ENCODE measurements around the gene VPS35L. TPM values are rescaled to one million over a fixed set of nuclear protein-coding genes. Genes with fewer than 3 reads are reported as not detected.

Gene VPS35L
- total and polyA plus RNA-seq, 2 experiments from 2014 or later = 48.0 to 54.6 TPM

DNA sequence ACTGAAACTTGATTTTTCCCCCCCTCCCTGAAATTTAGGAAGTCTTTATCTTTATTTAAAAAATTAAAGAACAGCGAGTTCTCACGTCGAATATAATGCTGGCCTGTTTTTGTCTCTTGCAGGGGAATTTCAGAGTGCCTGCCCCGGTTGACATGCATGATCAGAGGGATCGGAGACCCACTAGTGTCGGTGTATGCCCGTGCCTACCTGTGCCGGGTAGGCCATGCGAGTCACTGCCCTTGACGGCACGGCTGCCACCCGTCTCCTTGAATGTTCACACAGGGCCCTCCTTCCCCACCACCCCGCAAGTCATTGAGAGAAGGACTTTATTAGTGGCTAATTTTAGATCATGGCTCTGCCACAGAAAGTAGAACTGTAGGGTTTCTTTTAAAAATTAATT, 54.7 kb downstream of the VPS35L start:
- Histone ChIP-seq H3K4me3 (no peak overlapping the region), H3K79me2 (replicated peaks; ENCODE audit: insufficient read depth) (no peaks in the 10 kb centered on the region), H3K36me3 (ENCODE audit: insufficient read depth) (peaks cover 4% of the 10 kb centered on the region), H3K27me3 (ENCODE audit: insufficient read depth) (no peaks in the 10 kb centered on the region), H3F3A (replicated peaks; ENCODE audit: low read depth) (no peaks in the 10 kb centered on the region), H2AFZ (no peak overlapping the region), H3K4me1 (ENCODE audit: insufficient read depth) (no peaks in the 10 kb centered on the region), H3K4me2 (no peak overlapping the region), H3K9me2 (ENCODE audit: insufficient read depth) (no peaks in the 10 kb centered on the region), H3K27ac (ENCODE audit: low read depth) (no peak overlapping the region), H4K20me1 (replicated peaks; ENCODE audit: insufficient read depth) (no peaks in the 10 kb centered on the region)
- Mint-ChIP-seq H3K9me3 (no peaks in the 10 kb centered on the region), H3K27ac (peak overlapping the region; percentile 73; the same call in 1 of the 2 replicates), H3K4me1 (no peaks in the 10 kb centered on the region), H3K27me3 (ENCODE audit: insufficient read depth, low read depth, poor library complexity) (peaks cover 3% of the 10 kb centered on the region), H3K36me3 (ENCODE audit: low read depth) (peaks cover 40% of the 10 kb centered on the region), H3K4me3 (no peak overlapping the region)
- TF ChIP-seq STAT1 (IDR thresholded peaks at IDR 0.05; ENCODE audit: unreplicated experiment) (no peak), NANOG (IDR thresholded peaks at IDR 0.05; ENCODE audit: borderline replicate concordance) (no peak)
- TF ChIP-seq, protein P1, sequence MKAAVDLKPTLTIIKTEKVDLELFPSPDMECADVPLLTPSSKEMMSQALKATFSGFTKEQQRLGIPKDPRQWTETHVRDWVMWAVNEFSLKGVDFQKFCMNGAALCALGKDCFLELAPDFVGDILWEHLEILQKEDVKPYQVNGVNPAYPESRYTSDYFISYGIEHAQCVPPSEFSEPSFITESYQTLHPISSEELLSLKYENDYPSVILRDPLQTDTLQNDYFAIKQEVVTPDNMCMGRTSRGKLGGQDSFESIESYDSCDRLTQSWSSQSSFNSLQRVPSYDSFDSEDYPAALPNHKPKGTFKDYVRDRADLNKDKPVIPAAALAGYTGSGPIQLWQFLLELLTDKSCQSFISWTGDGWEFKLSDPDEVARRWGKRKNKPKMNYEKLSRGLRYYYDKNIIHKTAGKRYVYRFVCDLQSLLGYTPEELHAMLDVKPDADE (IDR thresholded peaks at IDR 0.05) = no peak
- TF ChIP-seq, protein P2, sequence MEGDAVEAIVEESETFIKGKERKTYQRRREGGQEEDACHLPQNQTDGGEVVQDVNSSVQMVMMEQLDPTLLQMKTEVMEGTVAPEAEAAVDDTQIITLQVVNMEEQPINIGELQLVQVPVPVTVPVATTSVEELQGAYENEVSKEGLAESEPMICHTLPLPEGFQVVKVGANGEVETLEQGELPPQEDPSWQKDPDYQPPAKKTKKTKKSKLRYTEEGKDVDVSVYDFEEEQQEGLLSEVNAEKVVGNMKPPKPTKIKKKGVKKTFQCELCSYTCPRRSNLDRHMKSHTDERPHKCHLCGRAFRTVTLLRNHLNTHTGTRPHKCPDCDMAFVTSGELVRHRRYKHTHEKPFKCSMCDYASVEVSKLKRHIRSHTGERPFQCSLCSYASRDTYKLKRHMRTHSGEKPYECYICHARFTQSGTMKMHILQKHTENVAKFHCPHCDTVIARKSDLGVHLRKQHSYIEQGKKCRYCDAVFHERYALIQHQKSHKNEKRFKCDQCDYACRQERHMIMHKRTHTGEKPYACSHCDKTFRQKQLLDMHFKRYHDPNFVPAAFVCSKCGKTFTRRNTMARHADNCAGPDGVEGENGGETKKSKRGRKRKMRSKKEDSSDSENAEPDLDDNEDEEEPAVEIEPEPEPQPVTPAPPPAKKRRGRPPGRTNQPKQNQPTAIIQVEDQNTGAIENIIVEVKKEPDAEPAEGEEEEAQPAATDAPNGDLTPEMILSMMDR (conservative IDR thresholded peaks at IDR 0.05; ENCODE audit: low read depth in 2 of 2) = no peak
- TF ChIP-seq, protein P3, sequence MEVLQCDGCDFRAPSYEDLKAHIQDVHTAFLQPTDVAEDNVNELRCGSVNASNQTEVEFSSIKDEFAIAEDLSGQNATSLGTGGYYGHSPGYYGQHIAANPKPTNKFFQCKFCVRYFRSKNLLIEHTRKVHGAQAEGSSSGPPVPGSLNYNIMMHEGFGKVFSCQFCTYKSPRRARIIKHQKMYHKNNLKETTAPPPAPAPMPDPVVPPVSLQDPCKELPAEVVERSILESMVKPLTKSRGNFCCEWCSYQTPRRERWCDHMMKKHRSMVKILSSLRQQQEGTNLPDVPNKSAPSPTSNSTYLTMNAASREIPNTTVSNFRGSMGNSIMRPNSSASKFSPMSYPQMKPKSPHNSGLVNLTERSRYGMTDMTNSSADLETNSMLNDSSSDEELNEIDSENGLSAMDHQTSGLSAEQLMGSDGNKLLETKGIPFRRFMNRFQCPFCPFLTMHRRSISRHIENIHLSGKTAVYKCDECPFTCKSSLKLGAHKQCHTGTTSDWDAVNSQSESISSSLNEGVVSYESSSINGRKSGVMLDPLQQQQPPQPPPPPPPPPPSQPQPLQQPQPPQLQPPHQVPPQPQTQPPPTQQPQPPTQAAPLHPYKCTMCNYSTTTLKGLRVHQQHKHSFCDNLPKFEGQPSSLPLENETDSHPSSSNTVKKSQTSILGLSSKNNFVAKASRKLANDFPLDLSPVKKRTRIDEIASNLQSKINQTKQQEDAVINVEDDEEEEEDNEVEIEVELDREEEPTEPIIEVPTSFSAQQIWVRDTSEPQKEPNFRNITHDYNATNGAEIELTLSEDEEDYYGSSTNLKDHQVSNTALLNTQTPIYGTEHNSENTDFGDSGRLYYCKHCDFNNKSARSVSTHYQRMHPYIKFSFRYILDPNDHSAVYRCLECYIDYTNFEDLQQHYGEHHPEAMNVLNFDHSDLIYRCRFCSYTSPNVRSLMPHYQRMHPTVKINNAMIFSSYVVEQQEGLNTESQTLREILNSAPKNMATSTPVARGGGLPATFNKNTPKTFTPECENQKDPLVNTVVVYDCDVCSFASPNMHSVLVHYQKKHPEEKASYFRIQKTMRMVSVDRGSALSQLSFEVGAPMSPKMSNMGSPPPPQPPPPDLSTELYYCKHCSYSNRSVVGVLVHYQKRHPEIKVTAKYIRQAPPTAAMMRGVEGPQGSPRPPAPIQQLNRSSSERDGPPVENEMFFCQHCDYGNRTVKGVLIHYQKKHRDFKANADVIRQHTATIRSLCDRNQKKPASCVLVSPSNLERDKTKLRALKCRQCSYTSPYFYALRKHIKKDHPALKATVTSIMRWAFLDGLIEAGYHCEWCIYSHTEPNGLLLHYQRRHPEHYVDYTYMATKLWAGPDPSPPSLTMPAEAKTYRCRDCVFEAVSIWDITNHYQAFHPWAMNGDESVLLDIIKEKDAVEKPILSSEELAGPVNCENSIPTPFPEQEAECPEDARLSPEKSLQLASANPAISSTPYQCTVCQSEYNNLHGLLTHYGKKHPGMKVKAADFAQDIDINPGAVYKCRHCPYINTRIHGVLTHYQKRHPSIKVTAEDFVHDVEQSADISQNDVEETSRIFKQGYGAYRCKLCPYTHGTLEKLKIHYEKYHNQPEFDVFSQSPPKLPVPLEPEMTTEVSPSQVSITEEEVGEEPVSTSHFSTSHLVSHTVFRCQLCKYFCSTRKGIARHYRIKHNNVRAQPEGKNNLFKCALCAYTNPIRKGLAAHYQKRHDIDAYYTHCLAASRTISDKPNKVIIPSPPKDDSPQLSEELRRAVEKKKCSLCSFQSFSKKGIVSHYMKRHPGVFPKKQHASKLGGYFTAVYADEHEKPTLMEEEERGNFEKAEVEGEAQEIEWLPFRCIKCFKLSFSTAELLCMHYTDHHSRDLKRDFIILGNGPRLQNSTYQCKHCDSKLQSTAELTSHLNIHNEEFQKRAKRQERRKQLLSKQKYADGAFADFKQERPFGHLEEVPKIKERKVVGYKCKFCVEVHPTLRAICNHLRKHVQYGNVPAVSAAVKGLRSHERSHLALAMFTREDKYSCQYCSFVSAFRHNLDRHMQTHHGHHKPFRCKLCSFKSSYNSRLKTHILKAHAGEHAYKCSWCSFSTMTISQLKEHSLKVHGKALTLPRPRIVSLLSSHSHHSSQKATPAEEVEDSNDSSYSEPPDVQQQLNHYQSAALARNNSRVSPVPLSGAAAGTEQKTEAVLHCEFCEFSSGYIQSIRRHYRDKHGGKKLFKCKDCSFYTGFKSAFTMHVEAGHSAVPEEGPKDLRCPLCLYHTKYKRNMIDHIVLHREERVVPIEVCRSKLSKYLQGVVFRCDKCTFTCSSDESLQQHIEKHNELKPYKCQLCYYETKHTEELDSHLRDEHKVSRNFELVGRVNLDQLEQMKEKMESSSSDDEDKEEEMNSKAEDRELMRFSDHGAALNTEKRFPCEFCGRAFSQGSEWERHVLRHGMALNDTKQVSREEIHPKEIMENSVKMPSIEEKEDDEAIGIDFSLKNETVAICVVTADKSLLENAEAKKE (CRISPR knock-in tag; IDR thresholded peaks at IDR 0.05) = no peak
- ATAC-seq (no peak), DNase-seq (ENCODE audit: low spot score) (no peak)
